ENCODE measurements around the gene ZNF563. TPM values are rescaled to one million over a fixed set of nuclear protein-coding genes. Genes with fewer than 3 reads are reported as not detected.

ZNF563 gene
- total RNA-seq: 2.4 and 4.6 TPM in 2 replicates

DNA sequence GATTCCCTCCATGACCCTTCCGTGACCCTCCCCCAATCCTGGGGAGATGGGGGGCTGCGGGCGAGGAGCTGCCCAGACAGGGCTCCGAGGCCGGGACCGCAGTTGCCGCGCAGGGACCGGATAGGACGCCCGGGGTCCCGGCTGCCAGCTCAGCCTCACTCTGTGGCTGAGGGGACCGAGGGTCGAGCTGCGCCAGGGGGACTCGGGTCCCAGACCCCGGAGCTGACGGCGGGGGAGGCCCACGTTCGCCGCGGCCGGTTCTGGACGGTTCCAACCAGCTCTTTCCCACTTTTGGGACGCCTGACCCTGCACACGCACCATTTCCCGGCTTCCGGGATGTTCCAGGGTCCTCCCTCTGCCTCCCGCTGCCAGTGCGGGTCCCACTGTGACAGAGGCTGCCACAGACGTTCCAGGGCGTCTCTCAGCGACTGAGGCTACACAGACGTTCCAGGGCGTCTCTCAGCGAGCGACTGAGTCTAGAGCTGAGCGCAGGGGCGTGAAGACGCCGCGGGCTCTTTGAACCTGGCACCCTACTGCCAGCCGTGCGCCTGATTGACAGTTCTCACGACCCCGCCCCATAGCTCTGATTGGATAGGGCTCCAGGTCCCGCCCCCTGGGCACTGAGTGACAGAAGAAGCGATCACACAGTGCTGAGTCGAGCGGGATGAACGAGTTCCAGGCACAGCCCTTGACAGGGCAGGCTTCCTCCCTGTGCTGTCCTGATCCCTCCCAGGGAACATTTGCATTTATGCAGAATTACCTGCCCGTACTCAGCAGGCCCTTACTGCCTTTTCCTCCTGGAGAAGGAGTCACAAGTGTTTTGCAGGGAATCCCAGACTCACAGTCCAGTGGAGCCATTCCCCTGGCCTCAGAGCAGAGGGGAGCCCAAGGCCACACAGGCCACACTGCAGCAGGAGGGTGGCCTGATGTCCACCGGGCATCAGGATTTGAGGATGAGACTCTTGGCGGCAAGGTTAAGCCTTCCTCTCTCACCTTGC lies at the start of gene ZNF563:
ZNF563 (minus strand) TSS at position 472 of the 998 bp plus-strand sequence; CDS start at position 321, 151 bp downstream.
- H3K4me3 ChIP-seq (ENCODE audit: low read depth, low read length): peak within 1 kb of the TSS; percentile 57
- TF ChIP-seq, protein P1, sequence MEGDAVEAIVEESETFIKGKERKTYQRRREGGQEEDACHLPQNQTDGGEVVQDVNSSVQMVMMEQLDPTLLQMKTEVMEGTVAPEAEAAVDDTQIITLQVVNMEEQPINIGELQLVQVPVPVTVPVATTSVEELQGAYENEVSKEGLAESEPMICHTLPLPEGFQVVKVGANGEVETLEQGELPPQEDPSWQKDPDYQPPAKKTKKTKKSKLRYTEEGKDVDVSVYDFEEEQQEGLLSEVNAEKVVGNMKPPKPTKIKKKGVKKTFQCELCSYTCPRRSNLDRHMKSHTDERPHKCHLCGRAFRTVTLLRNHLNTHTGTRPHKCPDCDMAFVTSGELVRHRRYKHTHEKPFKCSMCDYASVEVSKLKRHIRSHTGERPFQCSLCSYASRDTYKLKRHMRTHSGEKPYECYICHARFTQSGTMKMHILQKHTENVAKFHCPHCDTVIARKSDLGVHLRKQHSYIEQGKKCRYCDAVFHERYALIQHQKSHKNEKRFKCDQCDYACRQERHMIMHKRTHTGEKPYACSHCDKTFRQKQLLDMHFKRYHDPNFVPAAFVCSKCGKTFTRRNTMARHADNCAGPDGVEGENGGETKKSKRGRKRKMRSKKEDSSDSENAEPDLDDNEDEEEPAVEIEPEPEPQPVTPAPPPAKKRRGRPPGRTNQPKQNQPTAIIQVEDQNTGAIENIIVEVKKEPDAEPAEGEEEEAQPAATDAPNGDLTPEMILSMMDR (IDR thresholded peaks at IDR 0.05; ENCODE audit: insufficient read depth, low read length, severe bottlenecking): no peak
- H3K36me3 ChIP-seq (ENCODE audit: control insufficient read depth, insufficient read depth, low read length): no peaks in the 10 kb centered on the region
- FAIRE-seq (no peak), DNase-seq (ENCODE audit: low read depth) (peak; percentile 90)
- no peaks in the 10 kb centered on the region for H3K27me3 ChIP-seq (ENCODE audit: control insufficient read depth, insufficient read depth, low read length)

DNA sequence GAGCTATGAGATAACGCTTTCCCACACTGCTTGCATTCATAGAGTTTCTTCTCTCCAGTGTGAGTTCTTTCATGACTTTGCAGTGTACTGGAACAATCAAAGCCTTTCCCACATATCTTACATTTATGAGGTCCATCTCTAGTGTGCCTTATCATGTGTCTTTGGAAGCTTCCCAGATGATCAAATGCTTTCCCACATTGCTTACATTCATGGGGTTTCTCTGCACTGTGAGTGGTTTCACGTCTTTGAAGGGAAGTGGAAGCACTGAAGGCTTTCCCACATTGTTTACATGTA lies 47.0 kb upstream of the ZNF563 start:
- Histone ChIP-seq H3K27me3 (ENCODE audit: control insufficient read depth, insufficient read depth, low read length) (no peaks in the 10 kb centered on the region), H3K4me3 (ENCODE audit: low read depth, low read length) (no peak overlapping the region), H3K36me3 (ENCODE audit: control insufficient read depth, insufficient read depth, low read length) (no peaks in the 10 kb centered on the region)
- no peak for DNase-seq (ENCODE audit: low read depth)
- TF ChIP-seq, protein P1 (IDR thresholded peaks at IDR 0.05; ENCODE audit: insufficient read depth, low read length, severe bottlenecking): no peak
- no peak for FAIRE-seq

DNA sequence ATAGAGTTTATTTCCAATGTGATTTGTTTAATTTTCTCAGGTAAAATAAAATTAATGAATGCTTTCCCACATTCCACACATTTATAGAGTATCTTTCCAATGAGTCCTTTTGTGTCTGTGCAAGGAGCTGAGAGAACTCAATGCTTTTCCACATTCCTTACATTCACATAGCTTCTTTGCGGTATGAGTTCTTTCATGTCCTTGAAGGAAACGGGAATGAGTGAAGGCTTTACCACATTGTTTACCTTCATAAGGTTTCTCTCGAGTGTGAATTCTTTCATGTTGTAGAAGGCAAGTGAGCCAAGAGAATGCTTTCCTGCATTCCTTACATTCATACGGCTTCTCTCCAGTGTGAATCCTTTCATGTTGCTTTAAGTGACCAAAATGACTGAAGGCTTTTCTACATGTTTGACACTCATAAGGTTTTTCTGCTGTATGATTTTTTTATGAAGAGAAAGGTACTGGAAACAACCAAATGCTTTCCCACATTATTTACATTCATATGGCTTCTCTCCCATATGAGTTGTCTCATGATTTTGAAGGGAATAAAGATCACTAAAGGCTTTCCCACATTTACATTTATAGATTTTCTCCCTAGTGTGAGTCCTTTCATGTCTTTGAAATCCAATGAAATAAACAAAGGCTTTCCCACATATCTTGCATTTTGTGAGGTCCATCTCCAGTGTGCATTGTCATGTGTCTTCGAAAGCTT lies 46.5 kb upstream of the ZNF563 start:
- no peaks in the 10 kb centered on the region for H3K27me3 ChIP-seq (ENCODE audit: control insufficient read depth, insufficient read depth, low read length)
- no peak overlapping the region for H3K4me3 ChIP-seq (ENCODE audit: low read depth, low read length)
- no peak for DNase-seq (ENCODE audit: low read depth)
- no peaks in the 10 kb centered on the region for H3K36me3 ChIP-seq (ENCODE audit: control insufficient read depth, insufficient read depth, low read length)
- TF ChIP-seq, protein P1 (IDR thresholded peaks at IDR 0.05; ENCODE audit: insufficient read depth, low read length, severe bottlenecking): no peak
- peak; percentile 32 for FAIRE-seq

DNA sequence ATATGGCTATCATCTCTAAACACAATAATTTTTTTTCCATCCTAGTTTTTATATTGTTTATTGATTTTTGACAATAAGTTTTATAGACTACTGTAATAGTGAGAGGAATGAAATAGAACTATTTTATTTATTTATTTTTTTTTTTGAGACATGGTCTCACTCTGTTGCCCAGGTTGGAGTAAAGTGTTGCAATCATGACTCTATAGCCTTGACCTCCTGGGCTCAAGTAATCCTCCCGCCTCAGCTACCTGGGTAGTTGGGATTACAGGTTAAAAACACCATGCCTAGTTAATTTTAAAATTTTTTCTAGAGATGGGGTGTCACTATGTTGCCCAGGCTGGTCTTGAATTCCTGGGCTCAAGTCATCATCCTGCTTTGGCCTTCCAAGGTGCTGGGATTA lies 40.6 kb upstream of the ZNF563 start:
- TF ChIP-seq, protein P1 (IDR thresholded peaks at IDR 0.05; ENCODE audit: insufficient read depth, low read length, severe bottlenecking): no peak
- FAIRE-seq: no peak
- Histone ChIP-seq H3K27me3 (ENCODE audit: control insufficient read depth, insufficient read depth, low read length) (no peaks in the 10 kb centered on the region), H3K36me3 (ENCODE audit: control insufficient read depth, insufficient read depth, low read length) (no peaks in the 10 kb centered on the region), H3K4me3 (ENCODE audit: low read depth, low read length) (no peak overlapping the region)
- no peak for DNase-seq (ENCODE audit: low read depth)

DNA sequence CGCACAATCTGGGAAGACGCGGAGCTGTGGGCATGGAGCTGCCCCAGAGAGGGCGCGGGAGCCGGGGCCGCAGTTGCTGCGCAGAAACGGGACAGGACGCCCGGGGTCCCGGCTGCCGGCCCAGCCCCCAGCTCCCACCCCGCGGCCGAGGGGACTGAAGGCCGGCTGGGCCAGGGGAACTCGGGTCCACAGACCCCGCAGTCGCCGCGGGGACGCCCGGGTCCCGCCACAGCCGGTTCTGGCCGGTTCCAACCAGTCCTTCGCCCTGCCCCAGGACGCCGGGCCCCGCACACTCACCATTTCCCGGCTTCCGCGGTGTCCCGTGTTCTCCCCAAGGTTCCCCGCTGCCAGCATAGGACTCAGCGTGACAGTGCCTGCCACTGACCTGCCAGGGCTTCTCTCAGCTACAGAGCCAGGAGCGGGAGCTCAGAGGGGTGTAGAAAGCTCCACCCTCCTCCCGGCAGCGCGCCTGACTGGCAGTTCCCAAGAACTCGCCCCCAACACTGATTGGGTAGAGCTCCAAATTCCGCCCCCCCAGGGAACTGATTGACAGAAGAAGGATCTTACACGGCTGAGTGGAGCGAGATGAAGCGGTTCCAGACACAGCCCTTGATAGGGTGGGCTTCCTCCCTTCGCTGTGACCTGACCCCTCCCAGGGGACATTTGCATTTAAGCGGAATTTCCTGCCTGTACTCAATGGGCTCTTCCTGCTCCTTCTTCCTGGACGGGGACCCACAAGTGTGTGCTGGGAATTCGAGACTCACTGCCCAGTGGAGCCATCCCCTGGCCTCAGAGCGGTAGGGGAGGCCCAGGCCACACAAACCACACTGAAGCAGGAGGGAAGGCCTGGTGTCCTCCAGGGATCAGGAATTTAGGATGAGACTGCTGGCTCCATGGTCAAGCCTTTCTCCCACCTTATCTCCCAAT lies 32.1 kb upstream of the ZNF563 start, which contains the start of gene ZNF442:
ZNF442 (minus strand) TSS at position 448 of the 927 bp plus-strand sequence. CDS start 2,052 bp downstream, outside the sequence.
- Histone ChIP-seq H3K4me3 (ENCODE audit: low read depth, low read length) (peak within 1 kb of the TSS; percentile 80), H3K36me3 (ENCODE audit: control insufficient read depth, insufficient read depth, low read length) (no peaks in the 10 kb centered on the region), H3K27me3 (ENCODE audit: control insufficient read depth, insufficient read depth, low read length) (no peaks in the 10 kb centered on the region)
- FAIRE-seq: no peak
- DNase-seq (ENCODE audit: low read depth): peak; percentile 92
- TF ChIP-seq, protein P1 (IDR thresholded peaks at IDR 0.05; ENCODE audit: insufficient read depth, low read length, severe bottlenecking): peak; percentile 67
